CD1c-positive myeloid dendritic cell (primary cell): ENCODE data around the gene SH3RF3.
A peak's percentile ranks its signal among the peaks of the same experiment; 100 is the strongest.

Experiments used
- DNase-seq: peaks from one replicate; pipeline ENCODE4 v3.0.0-alpha.2; 2016; ENCODE audit errors: extremely low spot score

SH3RF3 gene

DNA sequence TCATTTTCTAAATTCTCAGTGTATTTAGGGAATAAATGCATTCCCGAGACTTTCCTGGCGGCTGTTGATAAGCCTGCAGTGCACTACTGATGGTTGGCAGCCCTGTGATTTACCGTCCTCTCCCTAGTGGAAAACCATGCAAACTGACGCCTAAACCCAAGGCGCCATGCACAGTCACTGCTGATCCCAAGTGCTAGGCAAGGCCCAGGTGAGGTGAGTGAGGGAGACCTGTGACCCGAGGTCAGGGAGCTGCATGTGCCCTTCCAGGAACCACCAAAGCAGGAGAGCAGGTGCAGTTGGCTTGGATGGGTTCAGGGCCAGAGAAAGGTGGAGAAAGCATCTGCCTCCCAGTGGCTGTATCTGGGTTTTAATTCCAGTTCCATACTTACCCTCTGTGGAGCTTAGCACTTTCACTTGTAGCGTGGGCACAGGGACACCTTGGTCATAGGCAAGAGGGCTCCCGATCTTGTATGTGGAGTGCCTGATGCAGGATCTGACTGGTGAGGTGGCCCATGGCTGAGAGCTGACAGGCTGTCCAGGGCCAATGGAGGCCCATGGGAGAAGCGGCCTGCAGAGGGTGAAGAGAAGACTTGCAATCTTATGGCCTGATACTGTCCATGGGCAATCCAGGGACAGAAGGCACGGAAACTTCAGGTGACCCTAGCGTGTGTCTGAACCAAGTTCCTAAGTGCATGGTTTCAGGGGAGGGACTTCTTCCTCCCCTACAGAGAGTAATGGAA, 131.3 kb downstream of the SH3RF3 start:
- no peak for DNase-seq

DNA sequence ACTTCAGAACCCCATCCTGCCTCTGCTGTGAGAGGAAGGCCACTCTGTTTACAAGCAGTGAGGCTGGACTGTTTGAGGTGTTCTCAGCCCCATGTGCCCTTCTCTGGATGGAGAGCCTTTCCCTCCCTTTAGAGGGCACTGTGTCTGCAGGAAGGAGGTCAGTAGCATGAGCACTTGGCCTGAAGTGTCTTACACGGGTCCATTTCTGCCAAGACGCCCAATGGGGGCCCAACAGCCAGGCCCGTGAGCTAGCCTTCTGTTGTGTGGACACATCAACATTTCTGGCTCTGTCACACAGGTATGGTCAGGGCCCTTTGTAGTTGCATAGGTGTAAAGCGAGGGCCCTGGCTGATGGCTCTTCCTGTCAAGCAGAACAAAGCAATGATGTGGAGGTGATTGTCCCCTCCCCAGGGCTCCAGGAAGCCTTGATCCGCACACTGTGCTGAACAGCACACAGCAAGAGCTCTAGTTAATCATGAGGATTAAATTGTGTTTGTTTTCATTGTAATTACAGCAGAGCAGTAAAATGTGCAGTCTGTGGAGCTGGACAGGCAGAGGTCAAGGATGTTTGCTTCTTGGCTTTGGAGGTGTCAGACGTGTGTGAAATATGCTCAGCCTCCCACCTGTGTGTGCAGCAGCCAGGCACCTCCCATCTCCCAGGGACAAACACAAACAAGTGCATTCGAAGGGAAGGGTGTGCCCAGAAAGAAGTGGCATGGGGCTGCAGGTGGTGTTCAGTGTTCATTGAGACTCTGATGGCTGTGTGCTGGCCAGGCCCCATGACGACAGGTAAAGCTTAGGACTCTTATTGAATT, 132.1 kb downstream of the SH3RF3 start:
- peak; percentile 26 for DNase-seq

DNA sequence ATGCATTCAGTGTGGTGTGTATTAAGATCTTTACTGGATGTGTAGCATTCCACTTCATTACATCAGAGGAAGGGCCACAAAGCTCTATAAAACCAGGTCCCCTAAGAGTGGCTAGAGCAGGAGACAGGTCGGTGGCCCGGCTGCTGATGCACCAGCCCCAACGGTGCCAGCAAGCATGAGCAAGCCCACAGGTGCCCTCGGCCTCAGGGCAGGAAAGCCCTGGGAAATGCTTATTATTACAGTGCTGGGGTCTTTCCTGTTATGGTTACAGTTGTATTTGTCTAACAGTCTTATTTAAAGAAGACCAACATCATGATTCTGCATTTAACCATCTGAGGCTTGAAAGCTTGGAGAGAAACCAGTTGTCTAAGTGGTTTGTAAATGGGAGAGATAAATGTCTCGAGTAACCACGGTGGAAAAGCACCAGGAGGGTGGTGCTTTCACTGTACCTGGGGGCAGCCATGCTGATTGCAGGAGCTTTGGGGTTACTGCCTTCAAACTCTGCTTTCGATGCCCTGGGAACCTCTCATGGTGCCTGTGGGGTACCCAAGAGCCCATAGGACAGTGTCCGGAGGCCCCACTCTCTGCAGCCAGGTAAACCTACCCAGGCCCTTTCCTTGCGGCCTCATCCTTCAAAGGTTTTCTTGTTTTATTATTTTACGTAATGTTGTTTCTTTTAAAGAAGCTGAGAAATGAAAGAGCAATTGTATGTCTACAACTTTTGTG, 133.1 kb downstream of the SH3RF3 start:
- no peak for DNase-seq

DNA sequence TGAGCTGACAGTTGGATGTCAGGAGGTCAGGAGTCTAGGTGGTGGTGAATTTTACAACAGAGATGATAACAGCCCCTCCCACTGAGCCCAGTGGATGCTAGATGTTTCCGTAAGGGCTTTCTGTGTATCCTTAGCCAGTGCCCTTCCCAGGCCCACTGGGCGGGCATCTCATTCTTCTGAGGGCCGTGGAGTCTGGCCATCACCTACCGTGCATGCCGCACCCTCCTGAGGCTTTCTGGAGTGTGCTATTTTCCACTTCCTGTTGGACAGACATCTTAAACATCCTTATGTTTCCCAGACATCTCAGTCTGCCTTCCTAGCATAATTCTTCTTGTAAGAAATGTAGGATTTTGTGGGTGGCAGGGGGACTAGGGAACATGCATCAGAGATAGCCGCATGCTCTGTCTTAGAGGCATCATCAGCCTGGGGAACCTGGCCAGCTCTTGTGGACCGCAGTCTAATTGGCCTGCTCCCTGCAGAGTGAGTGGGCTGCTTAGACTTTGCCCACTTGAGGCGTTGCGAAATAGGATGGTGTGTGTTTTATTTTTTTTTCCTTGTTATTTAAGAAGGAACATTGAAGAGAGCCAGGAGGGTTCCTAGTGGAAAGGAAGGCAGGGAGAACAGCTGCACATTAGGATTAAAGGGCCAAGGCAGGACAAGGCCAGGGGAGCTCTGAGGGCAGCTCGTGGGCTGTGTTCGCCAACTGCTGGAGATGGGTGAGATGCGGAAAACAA, 135.8 kb downstream of the SH3RF3 start:
- DNase-seq = no peak

DNA sequence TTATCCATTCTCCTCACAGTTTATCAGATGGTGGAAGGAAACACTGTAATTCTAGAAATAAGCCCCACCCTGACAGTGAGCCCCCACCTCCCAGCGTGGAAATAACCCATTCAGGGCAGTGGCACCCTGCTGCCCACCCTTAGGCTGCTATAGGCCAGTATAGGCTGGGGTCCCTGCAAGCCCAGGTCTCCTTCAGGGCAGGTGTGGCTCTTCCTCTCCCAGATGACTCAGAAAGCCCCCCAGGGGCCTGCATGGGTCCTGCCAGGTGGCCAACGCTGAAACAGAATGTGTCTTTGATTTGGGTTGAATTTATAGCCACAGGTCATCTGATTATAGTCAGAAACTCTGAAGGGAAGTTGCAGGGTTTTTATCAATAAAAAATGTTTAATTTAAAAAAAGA, 136.4 kb downstream of the SH3RF3 start:
- DNase-seq = no peak

DNA sequence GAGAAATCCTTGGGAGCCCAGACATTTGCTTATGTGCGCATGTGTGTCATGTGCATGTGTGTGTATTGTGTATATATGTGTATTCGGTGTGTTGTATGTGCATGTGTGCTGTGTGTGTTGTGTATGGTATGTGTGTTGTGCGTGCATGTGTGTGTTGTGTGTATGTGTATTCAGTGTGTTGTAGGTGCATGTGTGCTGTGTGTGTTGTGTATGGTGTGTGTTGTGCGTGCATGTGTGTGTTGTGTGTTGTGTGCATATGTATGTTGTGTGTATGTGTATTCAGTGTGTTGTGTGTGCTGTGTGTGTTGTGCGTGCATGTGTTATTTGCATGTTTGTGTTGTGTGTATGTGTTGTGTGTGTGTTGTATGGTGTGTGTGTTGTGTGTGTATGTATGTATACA, 136.9 kb downstream of the SH3RF3 start:
- DNase-seq = no peak

DNA sequence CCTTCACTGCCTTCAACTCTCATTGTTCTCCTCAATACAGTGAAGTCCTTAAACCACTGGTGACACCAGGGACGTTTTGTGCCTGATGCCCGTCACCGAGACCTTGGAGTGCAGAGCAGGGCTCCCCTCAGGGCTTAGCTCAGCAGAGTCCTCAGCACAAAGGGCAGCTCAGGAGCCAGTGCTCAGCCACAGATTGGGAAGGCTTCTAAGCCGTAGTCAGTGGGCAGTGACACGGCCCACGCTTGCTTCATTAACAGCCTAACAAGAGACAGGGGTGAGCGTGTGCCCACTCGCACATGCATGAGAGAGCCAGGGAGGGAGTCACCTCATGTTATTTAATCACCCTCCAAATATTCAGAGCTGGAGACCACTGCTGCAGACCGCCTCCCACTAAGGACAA, 137.5 kb downstream of the SH3RF3 start:
- DNase-seq = no peak

DNA sequence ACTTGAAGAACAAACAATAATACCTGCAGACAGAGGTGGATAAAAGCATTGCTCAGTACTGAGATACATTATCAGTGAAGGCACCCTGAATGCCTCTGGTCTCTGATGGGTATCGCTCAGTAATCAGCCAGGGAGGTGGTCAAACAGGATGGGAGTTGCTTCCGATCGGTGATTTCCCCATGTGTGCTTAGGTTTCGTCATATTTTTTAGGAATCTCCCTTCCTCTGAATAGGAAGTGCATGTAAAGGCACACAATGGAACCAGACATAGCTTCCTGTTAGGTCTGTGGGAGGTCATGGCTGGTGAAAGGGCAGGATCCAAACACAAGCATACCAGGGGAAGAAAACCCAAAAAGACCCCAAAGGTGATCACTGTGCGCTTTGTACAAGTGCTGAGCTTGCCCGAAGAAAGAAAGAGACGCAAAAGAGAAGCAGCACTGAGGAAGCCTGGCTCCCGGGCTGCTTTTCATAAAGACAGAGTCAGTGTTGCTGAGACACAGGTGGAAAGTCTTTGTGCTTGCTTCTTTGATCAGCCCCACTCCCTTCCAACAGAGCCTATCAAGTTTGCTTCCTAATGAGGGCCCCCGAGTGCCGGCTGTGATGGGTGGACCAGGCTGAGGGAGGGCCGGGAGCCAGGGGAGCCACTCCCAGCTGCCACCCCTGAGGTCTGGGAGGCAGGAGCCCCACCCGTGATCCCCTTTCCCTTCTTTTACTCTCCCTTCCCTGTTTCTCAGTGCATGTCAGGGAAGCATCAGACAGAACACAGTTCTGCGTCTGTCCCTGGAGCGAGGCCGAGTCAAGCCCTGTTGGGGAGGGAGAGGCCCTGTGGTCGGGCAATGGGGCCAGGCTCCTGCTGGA, 138.2 kb downstream of the SH3RF3 start:
- DNase-seq = peak; percentile 71

DNA sequence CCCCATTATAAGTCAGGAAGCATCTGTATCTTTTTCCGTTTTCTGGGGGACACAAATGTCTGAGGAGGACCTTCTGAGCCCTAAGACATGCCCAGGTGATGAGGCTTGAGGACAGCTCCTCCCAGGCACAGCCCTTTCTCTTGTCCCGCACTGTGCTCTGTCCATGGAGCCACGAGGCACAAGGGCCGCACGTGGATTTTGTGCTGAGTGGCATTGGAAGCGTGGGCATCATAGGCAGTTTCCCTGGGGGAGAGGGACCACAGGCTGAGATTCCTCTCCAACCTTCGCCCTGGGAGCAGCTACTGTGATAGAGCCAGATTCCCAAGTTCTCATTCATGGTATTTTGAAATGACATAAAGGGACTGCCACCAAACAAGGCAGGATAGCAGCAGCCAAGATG, 139.9 kb downstream of the SH3RF3 start:
- DNase-seq = no peak

DNA sequence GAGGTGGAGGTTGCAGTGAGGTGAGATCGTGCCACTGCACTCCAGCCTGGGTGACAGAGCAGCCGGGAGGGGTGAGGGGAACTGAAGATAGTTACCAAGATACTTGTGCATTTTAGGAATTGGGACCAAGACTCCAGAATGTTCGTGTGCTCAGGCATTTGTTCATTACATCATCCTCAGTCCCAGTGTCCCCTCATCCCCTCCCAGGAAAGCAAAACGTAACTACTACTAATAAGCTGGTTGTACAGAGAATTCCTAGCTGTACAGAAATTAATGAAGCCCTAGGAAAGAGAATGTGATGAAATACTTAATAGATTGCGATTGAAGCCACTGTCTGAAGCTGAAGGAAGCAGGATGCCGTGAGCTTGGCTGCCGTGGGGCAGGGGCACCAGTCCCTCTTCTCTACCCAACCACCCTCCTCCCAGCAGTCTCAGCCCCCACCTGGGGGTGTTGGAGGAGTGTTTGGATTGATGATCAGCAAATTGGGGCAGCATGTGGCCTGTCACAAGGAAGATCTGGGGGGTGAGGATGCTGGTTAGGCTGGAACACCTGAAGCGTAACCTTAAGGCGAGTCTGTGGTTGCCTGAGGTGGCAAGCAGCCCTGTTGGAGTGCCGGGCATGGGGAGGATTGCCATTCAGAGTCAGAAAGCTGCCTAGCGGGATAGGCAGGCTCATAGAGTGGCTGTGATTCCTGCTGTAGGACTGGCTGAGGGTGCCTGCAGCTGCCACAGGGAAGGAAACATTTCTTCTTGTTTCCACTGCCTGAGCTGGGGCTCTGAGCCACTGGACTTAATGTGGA, 140.9 kb downstream of the SH3RF3 start:
- DNase-seq = no peak

DNA sequence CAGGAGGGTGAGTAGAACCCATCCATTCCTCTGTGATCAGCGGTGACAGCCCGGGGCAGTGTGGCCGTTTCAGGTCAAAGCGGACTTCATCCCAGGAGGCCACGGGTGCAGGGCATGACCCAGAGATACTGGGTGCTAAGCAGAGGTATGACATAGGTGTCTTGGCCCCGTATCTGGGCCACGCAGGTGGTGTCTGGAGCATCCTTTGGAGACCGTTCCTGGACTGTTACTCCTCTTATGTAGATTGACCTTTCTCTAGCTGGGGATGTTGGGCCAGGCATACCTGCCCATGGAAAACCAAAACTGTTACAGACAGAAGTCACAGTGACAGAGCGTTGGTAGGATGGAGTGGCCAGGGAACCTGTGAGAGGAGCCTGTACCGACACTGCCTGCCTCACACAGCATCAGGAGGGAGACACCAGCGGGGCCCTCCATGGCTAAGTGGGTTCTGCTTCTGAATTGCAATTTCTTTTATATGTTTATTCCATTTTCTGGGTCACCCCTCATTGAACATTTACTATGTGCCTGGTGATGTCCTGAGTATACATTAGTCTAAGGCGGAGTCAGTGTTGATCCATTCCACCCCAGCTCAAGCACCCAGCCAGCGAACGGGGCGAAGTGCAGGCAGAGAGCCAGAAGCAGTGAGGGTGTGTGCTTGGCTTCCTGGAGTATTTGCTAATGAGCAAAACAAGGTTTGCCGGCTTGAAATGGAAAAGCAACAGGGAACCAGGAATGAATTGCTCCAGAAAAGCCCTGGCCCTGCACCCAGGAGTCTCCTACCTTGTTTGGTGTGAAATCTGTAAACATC, 141.7 kb downstream of the SH3RF3 start:
- DNase-seq = no peak

DNA sequence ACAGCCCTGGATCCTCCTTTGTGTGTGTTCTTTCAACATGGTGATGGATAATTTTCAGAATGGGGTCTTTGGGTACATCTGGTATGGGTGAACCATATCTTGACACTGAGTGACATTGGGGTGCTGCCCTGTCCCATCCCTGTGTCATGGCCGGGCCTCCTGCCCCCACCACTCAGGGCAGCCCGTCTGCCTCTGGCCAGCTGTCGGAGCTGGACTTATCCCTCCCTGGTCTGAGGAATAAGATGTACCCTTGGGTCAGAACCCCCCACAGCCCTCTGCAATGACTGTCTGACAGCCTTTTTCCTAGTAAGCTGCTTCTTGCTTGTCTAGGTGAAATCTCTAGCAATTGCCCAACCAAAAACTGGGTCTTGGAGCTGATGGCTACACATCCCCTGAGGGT, 142.9 kb downstream of the SH3RF3 start:
- DNase-seq = no peak

DNA sequence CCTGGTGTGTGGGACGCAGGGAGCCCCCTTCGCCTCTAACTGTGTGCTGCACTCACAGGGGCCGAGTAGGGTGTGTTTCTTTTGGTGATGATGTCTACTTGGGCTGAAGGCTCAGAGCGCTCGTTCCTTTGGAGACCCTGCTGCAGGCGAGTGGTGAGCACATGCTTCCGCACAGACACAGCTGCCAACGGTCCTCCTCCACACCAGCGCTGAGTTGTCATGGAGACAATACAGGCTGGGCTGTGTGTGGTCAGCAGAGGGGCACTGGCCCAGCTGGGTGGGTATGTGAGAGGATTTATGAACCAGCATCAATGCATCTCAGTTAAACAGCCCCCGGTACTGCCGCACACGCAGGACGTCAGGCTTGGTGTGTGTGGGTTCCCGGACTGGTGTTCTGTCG, 143.5 kb downstream of the SH3RF3 start:
- DNase-seq = no peak

DNA sequence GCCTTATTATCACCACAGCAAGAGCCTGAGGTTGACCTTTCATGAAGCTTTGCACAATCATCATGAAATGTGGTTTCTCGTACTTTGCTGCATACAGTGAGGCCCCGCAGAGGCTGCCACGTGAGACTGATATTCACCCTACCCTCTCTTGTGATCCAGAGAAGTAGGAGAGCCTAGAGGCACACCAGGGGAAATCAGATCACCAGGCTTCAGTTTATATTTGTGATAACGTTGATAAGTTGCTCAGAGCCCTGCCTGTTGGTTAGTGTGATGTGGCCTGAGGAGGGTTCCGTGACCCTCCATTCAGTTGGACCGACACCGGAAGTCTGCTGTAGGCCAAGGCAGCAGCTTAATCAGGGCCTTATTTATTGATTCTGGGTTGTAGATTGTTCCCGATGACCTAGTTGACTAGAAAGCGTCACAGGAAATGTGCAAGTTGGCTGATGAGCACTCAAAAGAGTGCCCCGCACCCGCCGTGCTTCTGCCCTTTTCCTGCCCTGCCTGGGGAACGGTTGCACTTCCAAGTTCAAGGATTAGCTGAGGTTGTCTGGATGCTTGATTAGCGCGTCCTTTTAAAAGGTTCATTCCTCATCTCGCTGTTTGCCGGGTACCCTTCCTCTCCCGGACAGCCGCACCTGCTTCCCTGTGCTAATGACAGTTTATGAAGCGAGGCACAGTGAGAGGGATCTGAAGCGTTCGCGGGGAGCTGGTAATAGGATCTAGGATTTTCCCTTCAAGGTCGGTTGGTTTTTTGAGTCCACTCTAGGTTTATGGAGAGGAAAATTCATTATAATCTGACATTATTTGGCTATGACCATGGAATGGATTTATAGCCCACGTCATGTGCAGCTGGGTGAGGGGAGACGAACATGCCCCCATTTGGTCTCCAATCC, 146.4 kb downstream of the SH3RF3 start:
- DNase-seq = peak; percentile 29

DNA sequence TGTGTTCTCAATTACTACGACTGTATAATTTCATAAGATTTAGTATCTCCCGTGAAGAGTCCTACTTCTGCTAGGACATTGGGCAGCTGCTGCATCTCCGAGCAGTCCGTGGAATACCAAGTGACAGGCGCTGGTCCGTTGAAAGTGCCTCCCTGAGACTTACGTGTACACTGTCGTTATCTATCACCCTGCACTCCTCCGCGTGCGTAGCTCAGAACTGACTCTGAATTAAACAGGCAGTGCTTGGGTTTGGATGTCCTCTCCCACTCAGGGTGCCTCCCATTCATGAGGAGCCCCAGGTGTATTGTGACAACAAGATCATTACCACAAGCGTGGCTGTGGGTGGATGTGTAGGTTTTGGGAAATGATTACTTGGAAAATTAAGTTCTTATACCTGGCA, 148.4 kb downstream of the SH3RF3 start:
- DNase-seq = no peak

DNA sequence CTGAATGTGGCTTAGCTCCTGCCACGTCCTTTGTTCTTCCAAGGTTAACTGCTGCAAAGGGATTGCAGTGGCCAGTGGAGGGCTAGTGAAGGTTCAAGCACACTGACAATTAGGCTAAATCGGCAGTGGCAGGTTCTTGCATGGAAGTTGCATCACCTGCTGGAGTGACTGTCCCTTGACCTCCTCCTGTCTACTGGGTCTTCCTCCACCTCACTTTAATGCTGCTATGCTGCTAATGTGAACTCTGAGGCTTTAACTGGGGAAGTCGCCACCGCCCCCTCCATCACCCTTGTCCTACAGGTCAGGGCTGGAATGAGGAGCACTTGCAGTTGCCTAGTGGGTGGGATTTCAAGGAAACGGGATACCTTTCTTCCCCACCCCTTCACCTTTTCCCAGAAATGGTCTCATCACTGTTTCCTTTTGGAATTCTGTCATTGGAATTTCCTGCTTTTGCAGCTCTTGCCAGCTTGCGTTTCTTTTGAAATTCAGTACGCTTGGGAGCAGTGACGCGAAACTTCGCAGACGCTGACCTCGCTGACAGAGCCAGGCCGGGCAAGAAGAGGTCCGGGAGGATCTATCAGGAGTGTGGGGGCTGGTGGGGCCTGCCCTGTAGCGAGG, 150.3 kb downstream of the SH3RF3 start:
- DNase-seq = no peak

DNA sequence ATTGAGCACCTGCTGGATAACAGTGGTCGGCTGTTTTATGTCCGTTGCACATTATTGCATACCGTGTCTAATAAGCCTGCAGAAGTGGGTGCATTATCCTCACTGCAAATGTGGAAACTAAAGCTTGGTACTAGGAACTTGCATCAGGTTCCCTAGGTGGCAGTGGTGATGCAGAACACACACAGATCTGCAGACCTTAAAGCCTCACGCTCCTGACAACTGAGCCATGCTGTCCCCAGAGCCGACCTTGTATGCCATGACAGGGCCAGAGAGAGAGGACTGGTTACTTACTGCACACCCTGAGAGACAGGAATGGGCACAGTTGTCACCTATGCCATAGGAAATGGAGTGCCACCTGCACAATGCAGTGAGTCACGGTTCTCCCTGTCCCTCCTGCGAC, 151.8 kb downstream of the SH3RF3 start:
- DNase-seq = no peak

DNA sequence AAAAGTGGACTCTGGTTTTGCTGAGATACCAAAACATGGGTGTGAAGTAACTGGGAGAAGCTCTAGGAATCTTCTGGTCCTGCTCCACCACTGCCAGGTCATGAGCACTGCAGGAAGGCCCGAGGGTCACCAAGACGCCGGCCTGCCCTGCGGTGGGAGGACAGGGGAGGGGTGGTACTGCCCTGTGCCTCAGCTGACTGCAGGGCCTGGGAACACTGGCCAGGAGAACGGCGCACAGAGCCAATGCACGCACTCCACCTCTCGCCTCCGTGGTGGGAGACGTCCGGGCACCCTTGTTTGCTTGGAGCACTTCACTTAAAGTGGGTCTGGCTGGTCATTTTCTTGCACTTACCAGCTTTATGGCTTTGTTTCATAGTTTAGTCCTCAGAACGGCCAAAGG, 153.4 kb downstream of the SH3RF3 start:
- no peak for DNase-seq
